HAP-1 (cell line): Measurements from ENCODE around the gene C15orf62.

Experiments used
- DNase-seq, 2 experiments: peaks; one replicate each; pipeline ENCODE4 v3.0.0-alpha.2; 2016 to 2020; ENCODE audit warnings: low spot score in 2 of 2
- H3K27me3 ChIP-seq: fragments of 250-450 bp; sonication (Bioruptor Pico); 2 replicates; pipeline ENCODE4 v1.5.1; 2020; ENCODE audit warnings: low read depth, mild to moderate bottlenecking, moderate library complexity
- H3K36me3 ChIP-seq: fragments of 250-450 bp; sonication (Bioruptor Pico); replicated peaks from 2 replicates; pipeline ENCODE4 v1.5.1; 2020; ENCODE audit warnings: mild to moderate bottlenecking
- H3K4me1 ChIP-seq: fragments of 250-450 bp; sonication (Bioruptor Pico); 2 replicates; pipeline ENCODE4 v1.5.1; 2020; ENCODE audit warnings: mild to moderate bottlenecking
- H3K4me3 ChIP-seq: fragments of 250-450 bp; sonication (Bioruptor Pico); 2 replicates; pipeline ENCODE4 v1.5.1; 2020; ENCODE audit warnings: mild to moderate bottlenecking, moderate library complexity
- H3K9me3 ChIP-seq: fragments of 250-450 bp; sonication (Bioruptor Pico); 2 replicates; pipeline ENCODE4 v1.5.1; 2020; ENCODE audit warnings: mild to moderate bottlenecking, moderate library complexity
- in situ Hi-C: fragments of 300-500 bp; cut with MboI; formaldehyde crosslinking; loops from 3 replicates; pipeline ENCODE4 v1.14.3; 2020; ENCODE audit warnings: low sequenced_read_pairs, inconsistent platforms, mixed read lengths

The C15orf62 gene

GRCh38 chr15:40769274-40770146, at the start of gene C15orf62:
TSS of gene C15orf62 (plus strand) at chr15:40769980. CDS start at chr15:40770496, 516 bp downstream.
- in situ Hi-C loops, result no loop called here
- Histone ChIP-seq H3K4me3 (no peak within 1 kb of the TSS), H3K36me3 (peaks cover 15% of the 10 kb centered on the region), H3K4me1 (peaks cover 13% of the 10 kb centered on the region), H3K27me3 (no peaks in the 10 kb centered on the region), H3K9me3 (no peaks in the 10 kb centered on the region)
- peak in 1 of 2 experiments; percentile 48 for DNase-seq

GRCh38 chr15:40721701-40722100, 48.1 kb upstream of the C15orf62 start:
- DNase-seq, result no peak
- H3K9me3 ChIP-seq, result no peaks in the 10 kb centered on the region
- H3K4me3 ChIP-seq, result no peak overlapping the region
- peaks cover 10% of the 10 kb centered on the region; the same call in 1 of the 2 replicates for H3K4me1 ChIP-seq
- peaks cover 62% of the 10 kb centered on the region for H3K36me3 ChIP-seq
- in situ Hi-C loops, result loop anchor here (25.0 kb wide), 1 partner anchor 641 kb away; no protein-coding TSS in a partner anchor
- no peaks in the 10 kb centered on the region for H3K27me3 ChIP-seq

GRCh38 chr15:40722354-40722753, 47.4 kb upstream of the C15orf62 start:
- in situ Hi-C loops, result loop anchor here (25.0 kb wide), 1 partner anchor 640 kb away; no protein-coding TSS in a partner anchor
- Histone ChIP-seq H3K27me3 (no peaks in the 10 kb centered on the region), H3K4me3 (no peak overlapping the region), H3K9me3 (no peaks in the 10 kb centered on the region), H3K36me3 (peaks cover 63% of the 10 kb centered on the region), H3K4me1 (peaks cover 10% of the 10 kb centered on the region; the same call in 1 of the 2 replicates)
- DNase-seq, result no peak

- Histone ChIP-seq H3K27me3 (no peaks in the 10 kb centered on the region), H3K36me3 (peaks cover 61% of the 10 kb centered on the region), H3K4me1 (peaks cover 10% of the 10 kb centered on the region; the same call in 1 of the 2 replicates), H3K4me3 (no peak overlapping the region), H3K9me3 (no peaks in the 10 kb centered on the region)
- DNase-seq, result no peak
- in situ Hi-C loops, result loop anchor here (25.0 kb wide), 1 partner anchor 639 kb away; no protein-coding TSS in a partner anchor
These were observed 46.8 kb upstream of the C15orf62 start for GRCh38 chr15:40722934-40723333.

- no peak for DNase-seq
- Histone ChIP-seq H3K9me3 (no peaks in the 10 kb centered on the region), H3K4me3 (no peak overlapping the region), H3K27me3 (no peaks in the 10 kb centered on the region), H3K4me1 (peaks cover 10% of the 10 kb centered on the region; the same call in 1 of the 2 replicates), H3K36me3 (peaks cover 61% of the 10 kb centered on the region)
- in situ Hi-C loops, result loop anchor here (25.0 kb wide), 1 partner anchor 638 kb away; no protein-coding TSS in a partner anchor
These were observed 45.9 kb upstream of the C15orf62 start for GRCh38 chr15:40723919-40724318.

- H3K36me3 ChIP-seq, result peaks cover 83% of the 10 kb centered on the region
- H3K4me3 ChIP-seq, result no peak overlapping the region
- in situ Hi-C loops, result no loop called here
- no peaks in the 10 kb centered on the region for H3K27me3 ChIP-seq
- no peaks in the 10 kb centered on the region for H3K4me1 ChIP-seq
- H3K9me3 ChIP-seq, result no peaks in the 10 kb centered on the region
- DNase-seq, result no peak
These were observed 38.7 kb upstream of the C15orf62 start for GRCh38 chr15:40731034-40731433.

GRCh38 chr15:40736575-40736974, 33.2 kb upstream of the C15orf62 start:
- Histone ChIP-seq H3K9me3 (no peaks in the 10 kb centered on the region), H3K4me1 (peaks cover 2% of the 10 kb centered on the region; the same call in 1 of the 2 replicates), H3K36me3 (peaks cover 89% of the 10 kb centered on the region), H3K27me3 (no peaks in the 10 kb centered on the region), H3K4me3 (no peak overlapping the region)
- in situ Hi-C loops, result no loop called here
- no peak for DNase-seq

- Histone ChIP-seq H3K27me3 (no peaks in the 10 kb centered on the region), H3K4me1 (peaks cover 2% of the 10 kb centered on the region; the same call in 1 of the 2 replicates), H3K9me3 (no peaks in the 10 kb centered on the region), H3K4me3 (no peak overlapping the region), H3K36me3 (peaks cover 89% of the 10 kb centered on the region)
- in situ Hi-C loops, result no loop called here
- DNase-seq, result no peak
These were observed 32.7 kb upstream of the C15orf62 start for GRCh38 chr15:40737048-40737447.

GRCh38 chr15:40739047-40739446, 30.7 kb upstream of the C15orf62 start:
- no peaks in the 10 kb centered on the region for H3K9me3 ChIP-seq
- H3K4me3 ChIP-seq, result no peak overlapping the region
- H3K4me1 ChIP-seq, result peaks cover 2% of the 10 kb centered on the region; the same call in 1 of the 2 replicates
- H3K27me3 ChIP-seq, result no peaks in the 10 kb centered on the region
- no peak for DNase-seq
- H3K36me3 ChIP-seq, result peaks cover 87% of the 10 kb centered on the region
- in situ Hi-C loops, result no loop called here

GRCh38 chr15:40739854-40740253, 29.9 kb upstream of the C15orf62 start:
- H3K9me3 ChIP-seq, result no peaks in the 10 kb centered on the region
- in situ Hi-C loops, result no loop called here
- DNase-seq, result no peak
- H3K4me1 ChIP-seq, result peaks cover 2% of the 10 kb centered on the region; the same call in 1 of the 2 replicates
- H3K27me3 ChIP-seq, result no peaks in the 10 kb centered on the region
- H3K36me3 ChIP-seq, result peaks cover 87% of the 10 kb centered on the region
- H3K4me3 ChIP-seq, result no peak overlapping the region

GRCh38 chr15:40743485-40743901, 26.3 kb upstream of the C15orf62 start:
- Histone ChIP-seq H3K27me3 (no peaks in the 10 kb centered on the region), H3K36me3 (peaks cover 73% of the 10 kb centered on the region), H3K9me3 (no peaks in the 10 kb centered on the region), H3K4me1 (peaks cover 2% of the 10 kb centered on the region; the same call in 1 of the 2 replicates), H3K4me3 (no peak overlapping the region)
- DNase-seq, result no peak
- in situ Hi-C loops, result no loop called here

GRCh38 chr15:40743921-40744814, 25.6 kb upstream of the C15orf62 start:
- no peaks in the 10 kb centered on the region for H3K4me1 ChIP-seq
- no peak overlapping the region for H3K4me3 ChIP-seq
- no peaks in the 10 kb centered on the region for H3K27me3 ChIP-seq
- in situ Hi-C loops, result no loop called here
- H3K9me3 ChIP-seq, result no peaks in the 10 kb centered on the region
- peaks cover 68% of the 10 kb centered on the region for H3K36me3 ChIP-seq
- no peak for DNase-seq

- in situ Hi-C loops, result no loop called here
- Histone ChIP-seq H3K9me3 (no peaks in the 10 kb centered on the region), H3K4me3 (no peak overlapping the region), H3K4me1 (no peaks in the 10 kb centered on the region), H3K36me3 (peaks cover 68% of the 10 kb centered on the region), H3K27me3 (no peaks in the 10 kb centered on the region)
- no peak for DNase-seq
These were observed 25.0 kb upstream of the C15orf62 start for GRCh38 chr15:40744815-40745152.
